Endothelial cell of umbilical vein (primary cell): ENCODE data around the gene CDH11. TPM values are rescaled to one million over a fixed set of nuclear protein-coding genes. Genes with fewer than 3 reads are reported as not detected.

Experiments used
- BruUV-seq: library from RNA; stranded (reverse); fragments of 400-500 nt; replicated peaks from 2 replicates; lab custom pipeline; 2021; lab: Mats Ljungman, UMichigan
- CTCF ChIA-PET: fragments of 300-600, 350-600 bp; sonication (Branson Sonifier 250); formaldehyde crosslinking; loops from one replicate; lab custom pipeline; 2021; ENCODE audit warnings: antibody characterized with exemption, inconsistent platforms; lab: Charles Lee
- POLR2A ChIA-PET: fragments of 300-600, 350-600 bp; sonication (Branson Sonifier 250); formaldehyde crosslinking; loops from one replicate; lab custom pipeline; 2021; ENCODE audit warnings: antibody characterized with exemption, inconsistent platforms; lab: Charles Lee
- DNase-seq: peaks from one replicate; pipeline ENCODE4 v3.0.0-alpha.2; 2011; ENCODE audit warnings: low read depth, low spot score
- FAIRE-seq: peaks from 2 replicates; lab custom pipeline; 2011; peaks lifted over from hg19 to GRCh38; lab: Jason Lieb, UNC
- H2AFZ ChIP-seq: 2 replicates; pipeline ENCODE4 v1.6.0; 2012; ENCODE audit warnings: low read depth, low read length, control low read depth, inconsistent platforms
- H3K27ac ChIP-seq: 2 replicates; pipeline ENCODE4 v1.5.1; 2011; ENCODE audit warnings: low read depth, mild to moderate bottlenecking, control low read depth, low read length, moderate library complexity; ENCODE audit not compliant: insufficient read depth
- H3K27me3 ChIP-seq, 2 experiments: 2 replicates each; pipeline versions ENCODE4 v1.6.0 to v1.6.1; 2011; ENCODE audit warnings: low read length in 2 of 2, mixed read lengths in 1 of 2; ENCODE audit not compliant: control insufficient read depth in 2 of 2, insufficient read depth in 2 of 2
- H3K36me3 ChIP-seq, 2 experiments: 2 replicates in 1 of 2; 3 replicates in 1 of 2; pipeline ENCODE4 v1.5.1; 2011; ENCODE audit warnings: low read length in 2 of 2, mild to moderate bottlenecking in 1 of 2, moderate library complexity in 1 of 2; ENCODE audit not compliant: control insufficient read depth in 2 of 2, insufficient read depth in 2 of 2; ENCODE audit errors: extremely low read depth in 1 of 2
- H3K4me1 ChIP-seq: 3 replicates; pipeline ENCODE4 v1.5.1; 2011; ENCODE audit warnings: mild to moderate bottlenecking, low read length; ENCODE audit not compliant: control insufficient read depth, insufficient read depth; ENCODE audit errors: extremely low read depth
- H3K4me2 ChIP-seq: 2 replicates; pipeline ENCODE4 v1.6.1; 2011; ENCODE audit warnings: low read length, control low read depth, mixed read lengths; ENCODE audit not compliant: insufficient read depth
- H3K4me3 ChIP-seq, 3 experiments: fragments of 200-600 bp in 1 of 3; sonication (generic), shearing (Covaris generic) in 1 of 3; replicated peaks in 1 of 3; 2 replicates each; pipeline ENCODE4 v1.5.1; 2011 to 2016; ENCODE audit warnings: control low read depth in 3 of 3, low read length in 3 of 3, mild to moderate bottlenecking in 2 of 3, inconsistent platforms in 1 of 3, low read depth in 1 of 3, moderate library complexity in 1 of 3; ENCODE audit not compliant: insufficient read depth in 1 of 3
- H3K79me2 ChIP-seq: 2 replicates; pipeline ENCODE4 v1.6.0; 2012; ENCODE audit warnings: low read length, inconsistent platforms; ENCODE audit not compliant: control insufficient read depth, insufficient read depth
- H3K9ac ChIP-seq: replicated peaks from 2 replicates; pipeline ENCODE3; 2011; ENCODE audit warnings: low read length, control low read depth; ENCODE audit not compliant: insufficient read depth; ENCODE audit errors: extremely low read depth
- H3K9me1 ChIP-seq: replicated peaks from 3 replicates; pipeline ENCODE4 v1.6.0; 2011; ENCODE audit warnings: mild to moderate bottlenecking, low read length; ENCODE audit not compliant: control insufficient read depth, insufficient read depth; ENCODE audit errors: extremely low read depth
- H3K9me3 ChIP-seq: replicated peaks from 2 replicates; pipeline ENCODE4 v1.5.1; 2012; ENCODE audit warnings: low read length, inconsistent platforms; ENCODE audit not compliant: control insufficient read depth, insufficient read depth
- H4K20me1 ChIP-seq: replicated peaks from 2 replicates; pipeline ENCODE3; 2011; ENCODE audit warnings: mild to moderate bottlenecking, low read length; ENCODE audit not compliant: control insufficient read depth, insufficient read depth; ENCODE audit errors: extremely low read depth
- CTCF ChIP-seq, 2 donors: IDR thresholded peaks; 1 replicate in 1 of 2; 2 replicates in 1 of 2; pipeline ENCODE4 v1.5.1; 2011; ENCODE audit warnings: low read length in 2 of 2, mild to moderate bottlenecking in 2 of 2, moderate library complexity in 2 of 2, control low read depth in 1 of 2, inconsistent platforms in 1 of 2, low read depth in 1 of 2; ENCODE audit not compliant: insufficient read depth in 1 of 2; ENCODE audit errors: extremely low read depth in 1 of 2
- EZH2 ChIP-seq: IDR thresholded peaks from 2 replicates; pipeline ENCODE4 v1.6.1; 2012; ENCODE audit warnings: borderline replicate concordance, low read depth, mild to moderate bottlenecking, moderate library complexity, low read length, inconsistent platforms; ENCODE audit not compliant: severe bottlenecking
- FOS ChIP-seq: IDR thresholded peaks from 2 replicates; pipeline ENCODE4 v1.6.1; 2011; ENCODE audit warnings: mild to moderate bottlenecking, low read length, moderate library complexity, borderline replicate concordance; ENCODE audit not compliant: insufficient read depth
- GATA2 ChIP-seq: IDR thresholded peaks from 2 replicates; pipeline ENCODE4 v1.7.0; 2011; ENCODE audit warnings: low read depth, mild to moderate bottlenecking, moderate library complexity, mixed read lengths, low read length; ENCODE audit not compliant: insufficient read length, insufficient read depth
- JUN ChIP-seq: IDR thresholded peaks from 2 replicates; pipeline ENCODE4 v1.6.1; 2011; ENCODE audit warnings: borderline replicate concordance, low read depth; ENCODE audit not compliant: insufficient read length, insufficient read depth
- MYC ChIP-seq: IDR thresholded peaks from one replicate; pipeline ENCODE4 v1.6.1; 2011; ENCODE audit warnings: mild to moderate bottlenecking, low read depth, low read length
- POLR2A ChIP-seq: IDR thresholded peaks from 2 replicates; pipeline ENCODE4 v1.6.1; 2012; ENCODE audit warnings: low read depth, mild to moderate bottlenecking, control low read depth, low read length
- POLR2AphosphoS5 ChIP-seq: IDR thresholded peaks from 2 replicates; pipeline ENCODE4 v1.6.1; 2012; ENCODE audit warnings: low read depth, mild to moderate bottlenecking, control low read depth, low read length, moderate library complexity; ENCODE audit not compliant: insufficient read depth
- dilution Hi-C: fragments of 300-500 bp; cut with MboI; formaldehyde crosslinking; loops from one replicate; pipeline ENCODE4 v1.15.0; 2019; ENCODE audit warnings: low sequenced_read_pairs; ENCODE audit not compliant: extremely low pct_ligation_motif_present
- intact Hi-C: fragments of 100-400 bp; cut with micrococcal nuclease; formaldehyde crosslinking; loops from one replicate; pipeline ENCODE4 v1.10.0; 2022
- polyA plus RNA-seq, 4 experiments: library from polyadenylated mRNA; depleted of rRNA in 3 of 4; stranded (reverse) in 3 of 4; unstranded in 1 of 4; fragments of >200 nt; gene quantifications; 2 replicates each; pipeline versions ENCODE4 v1.2.1 to v1.2.3, GENCODE V29; 2011 to 2012; ENCODE audit warnings: missing spikeins in 1 of 4
- total RNA-seq: library from RNA; stranded (reverse); gene quantifications from 2 replicates; pipeline ENCODE4 v1.2.3, GENCODE V29; 2021
- TF ChIP-seq, protein P1 (sequence below): IDR thresholded peaks from 2 replicates; pipeline ENCODE4 v1.6.1; 2011; ENCODE audit not compliant: insufficient read depth, insufficient read length

The CDH11 gene
- total and polyA plus RNA-seq, 2 donors (not counting 3 experiments of a cell fraction or from before 2014, with no cell fraction given) = 30.4 to 32.7 TPM

GRCh38 chr16:65059406-65059980 is 62.4 kb downstream of the CDH11 start:
- dilution Hi-C loops (no loop called here), intact Hi-C loops (no loop called here)
- CTCF ChIA-PET = no interaction called here
- Histone ChIP-seq H3K4me3 (no peak overlapping the region), H4K20me1 (no peaks in the 10 kb centered on the region), H3K36me3 (no peaks in the 10 kb centered on the region), H3K9me3 (no peaks in the 10 kb centered on the region), H3K27ac (no peak overlapping the region), H3K4me1 (no peaks in the 10 kb centered on the region), H2AFZ (no peak overlapping the region), H3K79me2 (no peaks in the 10 kb centered on the region), H3K9me1 (no peaks in the 10 kb centered on the region), H3K4me2 (no peak overlapping the region), H3K9ac (no peak overlapping the region), H3K27me3 (no peaks in the 10 kb centered on the region)
- POLR2A ChIA-PET = no interaction called here
- BruUV-seq = no TSS peak
- no peak for FAIRE-seq
- TF ChIP-seq MYC (no peak), FOS (no peak), POLR2AphosphoS5 (no peak), EZH2 (no peak), GATA2 (no peak), JUN (no peak), POLR2A (no peak), CTCF (IDR thresholded peaks at IDR 0.05; ENCODE audit: extremely low read depth in 1 of 2, insufficient read depth in 1 of 2, low read depth in 1 of 2, low read length in 2 of 2) (no peak)
- TF ChIP-seq, protein P1, sequence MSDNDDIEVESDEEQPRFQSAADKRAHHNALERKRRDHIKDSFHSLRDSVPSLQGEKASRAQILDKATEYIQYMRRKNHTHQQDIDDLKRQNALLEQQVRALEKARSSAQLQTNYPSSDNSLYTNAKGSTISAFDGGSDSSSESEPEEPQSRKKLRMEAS = no peak
- DNase-seq = no peak
